CD4-positive, alpha-beta T cell treated with Interleukin-12 subunit alpha and Interleukin-12 subunit beta, for 1 hour (primary cell): ENCODE measurements around the gene GMEB2.
"Not testable (repeated sequence)": the region's sequence is repeated elsewhere in the genome, so short reads cannot be mapped to it uniquely, and the experiment has no call there.

ENCODE experiments used
- DNase-seq: peaks from one replicate; pipeline ENCODE4 v3.0.0-alpha.2; 2020

Gene GMEB2, protein sequence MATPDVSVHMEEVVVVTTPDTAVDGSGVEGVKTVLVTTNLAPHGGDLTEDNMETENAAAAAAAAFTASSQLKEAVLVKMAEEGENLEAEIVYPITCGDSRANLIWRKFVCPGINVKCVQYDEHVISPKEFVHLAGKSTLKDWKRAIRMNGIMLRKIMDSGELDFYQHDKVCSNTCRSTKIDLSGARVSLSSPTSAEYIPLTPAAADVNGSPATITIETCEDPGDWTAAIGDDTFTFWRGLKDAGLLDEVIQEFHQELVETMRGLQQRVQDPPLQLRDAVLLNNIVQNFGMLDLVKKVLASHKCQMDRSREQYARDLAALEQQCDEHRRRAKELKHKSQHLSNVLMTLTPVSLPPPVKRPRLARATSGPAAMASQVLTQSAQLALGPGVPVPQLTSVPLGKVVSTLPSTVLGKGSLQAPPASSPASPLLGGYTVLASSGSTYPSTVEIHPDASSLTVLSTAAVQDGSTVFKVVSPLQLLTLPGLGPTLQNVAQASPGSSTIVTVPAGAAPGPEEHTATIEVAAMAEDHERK

DNA sequence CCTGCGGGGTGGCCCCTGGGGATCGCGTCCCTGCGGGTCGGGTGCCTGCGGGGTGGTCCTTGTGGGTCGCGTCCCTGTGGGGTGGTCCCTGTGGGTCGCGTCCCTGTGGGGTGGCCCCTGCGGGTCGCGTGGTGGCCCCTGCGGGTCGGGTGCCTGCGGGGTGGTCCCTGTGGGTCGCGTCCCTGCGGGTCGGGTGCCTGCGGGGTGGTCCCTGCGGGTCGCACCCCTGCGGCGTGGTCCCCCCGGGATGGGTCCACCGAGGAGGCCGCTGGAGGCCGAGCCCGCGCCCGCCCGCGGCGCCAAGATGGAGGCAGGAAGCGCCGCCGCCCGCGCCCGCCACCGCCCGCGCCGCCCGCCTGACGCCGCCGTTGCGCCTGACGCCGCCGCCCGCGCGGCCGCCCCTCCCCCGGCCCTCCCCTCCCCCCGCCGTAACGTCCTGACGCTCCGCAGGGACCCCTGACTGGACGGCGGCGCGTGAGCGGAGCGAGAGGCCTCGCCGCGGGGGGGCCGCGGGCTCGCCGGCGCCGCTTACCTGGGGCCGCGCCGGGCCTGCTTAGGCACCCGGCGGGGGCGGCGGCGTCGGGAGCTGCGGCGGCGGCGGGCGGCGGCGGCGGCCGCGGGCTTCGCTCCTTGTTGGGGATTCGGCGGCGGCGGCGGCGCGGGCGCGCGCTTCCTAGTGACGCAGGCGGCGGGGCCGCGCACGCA lies at the start of gene GMEB2:
Gene GMEB2 (minus strand): TSS at position 678 of the 705 bp plus-strand sequence. CDS start 7,704 bp downstream, outside the sequence.
- peak; percentile 75 for DNase-seq

DNA sequence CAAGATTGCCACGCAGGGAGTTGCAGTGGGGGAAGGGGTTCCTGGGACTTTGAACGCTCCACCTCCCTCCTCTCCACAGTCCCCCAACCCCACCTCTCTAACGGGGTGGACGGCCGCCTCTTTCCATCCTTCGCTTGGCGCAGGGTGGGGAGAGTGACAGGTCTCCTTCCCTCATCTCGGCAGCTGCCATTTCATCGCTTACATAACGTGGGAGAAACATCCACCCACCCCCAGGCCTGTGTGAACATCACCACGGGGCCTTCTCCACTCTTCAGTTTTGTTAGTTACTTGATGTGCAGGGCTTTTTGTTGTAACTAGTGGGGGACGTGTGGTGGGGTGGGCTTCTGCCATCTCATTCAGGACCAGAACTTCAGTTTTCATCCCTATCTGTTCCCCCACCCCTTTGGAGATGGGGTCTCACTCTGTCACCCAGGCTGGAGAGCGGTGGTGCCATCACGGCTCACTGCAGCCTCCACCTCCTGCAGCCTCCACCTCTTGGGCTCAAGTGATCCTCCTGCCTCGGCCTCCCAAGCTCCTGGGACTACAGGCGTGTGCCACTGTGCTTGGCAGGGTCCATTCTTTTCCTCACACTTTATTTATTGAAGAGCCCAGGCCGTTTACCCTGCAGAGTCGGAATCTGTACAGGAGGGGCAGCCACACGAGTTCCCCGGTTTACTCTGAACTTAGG lies 48.9 kb upstream of the GMEB2 start:
- DNase-seq = no peak

DNA sequence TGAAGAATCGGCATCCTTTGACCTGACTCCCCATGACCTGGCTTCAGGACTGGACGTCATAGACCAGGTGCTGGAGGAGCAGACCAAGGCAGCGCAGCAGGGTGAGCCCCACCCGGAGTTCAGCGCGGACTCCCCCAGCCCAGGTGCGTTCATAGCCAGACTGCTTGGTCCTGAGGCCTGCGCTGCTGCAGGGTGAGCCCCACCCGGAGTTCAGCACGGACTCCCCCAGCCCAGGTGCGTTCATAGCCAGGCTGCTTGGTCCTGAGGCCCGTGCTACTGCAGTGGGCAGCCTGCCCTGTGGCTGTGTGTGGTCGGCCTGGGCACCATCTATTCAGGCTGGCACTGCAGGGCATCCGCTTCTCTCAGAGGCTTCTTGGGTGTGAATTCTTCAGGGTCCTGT lies 47.0 kb upstream of the GMEB2 start:
- DNase-seq = no peak

DNA sequence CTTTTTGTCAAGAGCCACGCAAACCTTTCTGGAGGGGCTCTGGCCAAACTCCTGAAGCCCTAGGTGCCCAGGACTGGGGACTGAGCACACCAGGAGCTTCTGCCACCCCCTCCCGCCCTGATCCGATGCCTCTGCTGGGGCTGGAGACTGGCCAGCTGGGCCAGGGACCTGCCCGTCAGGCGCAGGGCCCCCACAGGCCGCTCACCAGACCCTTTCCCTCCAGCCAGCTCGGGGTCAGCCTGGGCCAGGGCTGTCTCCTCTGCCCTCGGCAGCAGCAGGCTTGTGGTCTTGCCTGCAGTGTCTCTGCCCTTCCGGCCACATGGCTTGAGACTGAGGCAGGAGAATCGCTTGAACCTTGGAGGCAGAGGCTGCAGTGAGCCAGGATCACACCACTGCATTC lies 45.8 kb upstream of the GMEB2 start:
- no peak for DNase-seq

DNA sequence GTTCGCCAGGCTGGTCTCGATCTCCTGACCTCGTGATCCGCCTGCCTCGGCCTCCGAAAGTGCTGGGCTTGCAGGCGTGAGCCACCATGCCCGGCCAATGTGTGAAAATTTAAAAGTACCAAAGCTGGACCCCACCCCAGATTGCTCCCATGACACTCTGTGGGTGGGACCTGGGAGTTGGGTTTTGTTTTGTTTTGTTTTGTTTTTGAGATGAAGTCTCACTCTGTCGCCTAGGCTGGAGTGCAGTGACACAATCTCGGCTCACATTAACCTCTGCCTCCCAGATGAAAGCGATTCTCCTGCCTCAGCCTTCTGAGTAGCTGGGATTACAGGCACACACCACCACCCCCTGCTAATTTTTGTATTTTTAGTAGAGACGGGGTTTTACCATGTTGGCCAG lies 44.8 kb upstream of the GMEB2 start:
- not testable (repeated sequence) for DNase-seq

DNA sequence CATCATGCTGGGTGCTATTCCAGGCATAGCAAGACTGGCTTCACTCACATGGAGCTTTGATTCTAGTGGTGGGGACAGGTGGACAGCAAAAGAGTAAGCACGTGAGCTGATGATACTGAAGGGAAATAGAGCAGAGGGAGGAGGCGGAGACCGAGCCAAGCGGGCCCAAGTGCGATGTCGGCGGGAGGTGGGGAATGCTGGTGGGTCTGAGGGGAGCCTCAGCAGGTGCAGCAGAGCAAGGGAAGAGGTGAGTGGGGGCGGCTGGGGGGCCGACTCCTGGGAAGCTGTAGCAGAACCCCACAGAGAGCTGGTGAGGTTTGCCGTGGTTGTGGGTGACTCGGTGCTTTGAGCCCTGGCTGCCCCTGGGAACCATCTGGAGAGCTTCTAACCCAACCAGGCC lies 41.5 kb upstream of the GMEB2 start:
- DNase-seq = no peak

DNA sequence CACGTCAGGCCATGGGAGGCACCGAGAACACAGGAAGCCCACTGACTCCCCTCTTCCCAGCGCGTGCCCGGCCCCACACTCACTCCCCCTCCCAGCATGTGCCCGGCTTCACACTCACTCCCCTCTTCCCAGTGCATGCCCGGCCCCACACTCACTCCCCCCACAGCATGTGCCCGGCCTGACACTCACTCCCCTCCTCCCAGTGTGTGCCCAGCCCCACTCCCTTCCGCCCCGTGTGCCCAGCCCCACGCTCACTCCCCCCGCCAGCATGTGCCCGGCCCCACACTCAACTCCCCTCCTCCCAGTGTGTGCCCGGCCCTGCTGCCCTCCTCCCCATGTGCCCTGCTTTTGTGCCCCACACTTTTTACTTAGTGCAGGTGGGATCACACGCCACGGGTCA lies 41.0 kb upstream of the GMEB2 start:
- no peak for DNase-seq

DNA sequence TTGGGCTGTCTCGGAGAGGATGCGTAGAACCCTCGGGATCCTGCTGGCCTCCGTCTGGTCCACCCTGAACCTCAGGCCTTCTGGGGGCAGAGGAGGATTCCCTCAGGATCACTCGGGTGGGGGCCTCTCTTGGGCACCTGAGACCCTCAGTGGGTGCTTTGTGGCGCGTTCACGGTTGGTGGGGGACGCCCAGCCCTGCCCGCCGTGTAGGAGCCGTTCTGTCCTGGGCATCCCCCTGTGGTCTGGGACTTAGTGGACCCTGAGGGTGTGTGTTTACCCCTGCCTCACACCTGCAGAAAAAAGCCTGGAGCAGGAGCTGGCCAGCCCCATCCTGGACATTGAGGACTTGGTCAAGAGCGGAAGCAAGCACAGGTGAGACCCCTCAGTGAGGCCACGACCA lies 38.8 kb upstream of the GMEB2 start:
- DNase-seq = no peak

DNA sequence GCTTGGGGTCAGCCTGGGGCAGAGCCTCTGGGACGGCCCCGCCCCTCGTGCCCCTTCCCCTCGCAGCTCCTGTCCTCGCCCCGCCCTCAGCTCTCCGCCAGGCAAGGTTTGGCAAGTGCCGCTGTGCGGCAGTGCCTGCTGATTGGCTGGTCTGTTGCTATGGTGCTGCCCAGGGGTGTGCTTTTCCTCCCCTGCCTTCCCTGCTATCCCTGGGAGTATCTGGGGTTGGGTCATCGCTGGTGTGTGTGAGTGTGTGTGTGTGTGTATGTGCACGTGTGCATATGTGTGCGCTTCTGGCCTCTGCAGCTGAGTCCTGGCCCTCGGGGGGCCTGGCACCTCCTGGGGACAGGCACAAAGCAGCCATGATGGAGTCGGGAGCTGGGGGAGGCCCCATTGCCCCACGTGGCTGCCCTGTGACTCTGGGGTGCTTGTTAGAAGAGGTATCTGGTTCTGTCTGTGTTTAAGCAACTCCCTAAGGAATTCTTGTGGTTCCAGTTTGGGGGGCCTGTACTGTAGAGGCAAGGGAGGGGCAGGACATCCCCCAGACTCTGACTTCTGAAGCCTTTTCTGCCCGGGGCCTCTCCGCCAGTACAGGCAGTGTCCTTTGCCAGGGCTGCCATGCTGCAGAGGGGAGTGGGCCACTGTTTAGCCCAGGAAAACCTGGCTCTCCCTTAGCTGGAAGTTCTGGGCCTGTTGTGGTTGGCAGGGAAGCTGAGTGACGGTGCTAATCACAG lies 38.1 kb upstream of the GMEB2 start:
- DNase-seq = no peak

DNA sequence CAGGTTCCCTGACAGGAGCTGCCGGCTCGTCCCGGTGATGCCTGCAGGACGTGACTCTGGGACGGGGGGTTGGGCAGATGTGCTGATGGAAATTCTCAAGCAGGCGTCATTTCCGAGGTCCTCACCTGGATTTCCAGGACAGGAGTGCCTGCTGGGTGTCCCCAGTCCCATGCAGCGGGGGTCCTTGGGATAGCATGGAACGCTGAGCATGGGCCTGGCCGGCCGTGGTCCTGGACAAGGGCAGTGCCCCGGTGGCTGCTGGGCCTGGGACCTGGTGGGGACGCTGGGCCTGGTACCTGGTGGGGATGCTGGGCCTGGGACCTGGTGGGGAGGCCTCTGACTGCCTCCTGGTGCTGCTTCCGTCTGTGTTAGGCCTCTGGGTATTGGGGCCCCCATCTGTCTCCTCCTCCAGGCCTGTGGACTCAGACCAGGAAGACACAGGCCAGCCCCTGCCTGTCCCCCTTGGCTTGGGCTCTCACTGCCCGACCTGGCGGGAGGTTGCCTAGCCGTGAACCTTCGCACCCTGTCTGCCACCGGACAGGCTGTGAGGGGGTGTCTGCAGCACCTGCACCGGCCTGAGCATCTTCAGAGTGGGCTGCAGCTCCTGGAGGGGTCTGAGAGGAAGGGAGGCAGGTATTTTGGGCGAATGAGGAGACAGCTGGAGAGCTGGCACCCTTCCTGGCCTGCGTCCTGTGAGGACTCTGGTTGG lies 37.4 kb upstream of the GMEB2 start:
- no peak for DNase-seq

DNA sequence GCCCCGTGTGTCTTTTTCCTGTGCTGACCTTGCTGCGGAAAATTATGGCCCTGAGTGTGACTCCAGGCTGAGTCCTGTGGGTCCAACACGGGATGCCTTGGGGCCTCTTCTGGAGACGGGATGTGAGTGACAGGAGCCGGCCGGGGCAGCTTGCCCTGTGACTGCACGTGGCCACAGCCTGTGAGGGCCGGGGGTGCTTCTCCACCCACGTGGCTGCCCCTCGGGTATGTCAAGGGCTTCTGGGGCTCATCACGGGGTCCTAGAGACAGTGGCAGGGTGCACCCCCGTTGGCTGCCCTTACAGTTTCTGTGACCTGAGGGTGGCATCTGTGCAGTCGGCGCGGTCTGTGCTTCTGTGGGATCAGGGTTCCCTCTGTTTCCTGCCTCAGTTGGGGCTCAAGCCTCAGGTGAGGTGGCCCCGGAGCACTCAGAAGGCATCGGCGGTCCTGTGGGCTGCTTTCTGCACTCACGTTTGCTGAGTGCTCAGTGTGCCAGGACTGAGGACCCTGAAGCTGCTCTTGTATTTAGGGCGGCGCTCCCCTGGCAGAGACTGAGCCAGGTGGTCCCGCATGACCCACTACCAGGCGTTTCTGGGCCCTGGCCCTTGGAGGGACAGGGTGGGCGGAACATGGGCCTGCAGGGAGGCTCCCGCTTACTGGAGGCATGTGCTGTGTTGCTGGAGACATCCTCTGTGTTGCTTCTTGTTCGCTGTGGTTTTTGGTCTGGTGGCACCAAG lies 36.6 kb upstream of the GMEB2 start:
- no peak for DNase-seq

DNA sequence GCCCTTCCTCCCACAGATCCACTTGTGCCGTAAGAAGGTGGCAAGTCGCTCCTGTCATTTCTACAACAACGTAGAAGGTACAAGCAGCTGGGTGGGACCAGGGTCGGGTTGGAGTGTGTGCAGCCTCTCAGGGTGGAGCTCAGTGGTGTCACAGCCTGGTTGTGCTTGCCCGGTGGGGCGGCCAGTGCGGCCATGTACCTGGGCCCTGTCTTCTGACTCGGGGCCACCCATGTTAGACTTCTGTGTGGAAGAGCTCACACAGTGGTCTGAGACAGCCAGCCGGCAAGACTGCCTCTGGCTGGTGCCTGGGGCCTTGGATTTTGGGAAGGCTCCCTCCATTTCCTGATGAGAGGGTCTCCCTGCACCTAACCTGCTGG lies 35.9 kb upstream of the GMEB2 start:
- DNase-seq = no peak

DNA sequence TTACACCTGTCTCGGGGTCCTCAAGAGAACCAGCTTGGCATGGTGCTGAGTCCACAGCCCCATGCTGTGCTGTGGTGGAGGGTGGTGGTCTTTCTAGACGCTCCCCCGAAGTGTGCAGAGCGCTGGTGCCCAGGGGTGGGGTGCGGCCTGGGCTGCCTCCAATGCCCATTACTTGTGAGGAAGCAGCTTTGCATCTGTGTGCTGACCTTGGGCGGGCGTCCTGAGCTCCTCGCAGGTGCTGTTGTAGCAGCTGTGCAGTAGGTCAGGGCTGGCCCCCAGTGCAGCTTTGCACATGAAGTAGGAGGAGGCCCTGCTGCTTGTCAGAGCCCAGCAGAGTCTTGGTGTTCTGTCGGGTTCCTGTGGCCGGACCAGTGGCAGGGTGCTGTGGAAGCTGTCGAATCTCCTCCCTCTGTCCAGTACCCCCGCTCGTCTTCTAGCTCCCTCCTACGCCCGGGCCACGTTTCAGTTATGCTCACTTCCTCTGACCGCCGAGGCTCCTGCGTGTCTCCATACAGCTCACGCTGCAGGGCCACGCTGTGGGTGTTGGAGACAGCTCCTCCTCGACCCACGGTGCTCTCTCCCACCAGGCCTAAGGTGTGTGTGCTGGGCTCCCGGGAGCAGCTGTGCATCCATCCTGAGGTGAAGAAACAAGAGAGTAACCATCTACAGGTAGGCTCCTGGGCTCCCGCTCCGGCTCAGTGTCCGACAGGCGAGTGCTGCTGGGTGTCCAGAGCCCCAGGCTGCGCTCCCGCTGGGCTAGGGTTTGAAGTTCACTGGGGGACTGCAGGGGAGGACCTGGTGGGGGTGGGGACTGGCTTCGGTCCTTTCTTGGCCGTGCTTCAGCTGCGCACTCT lies 35.3 kb upstream of the GMEB2 start:
- no peak for DNase-seq

DNA sequence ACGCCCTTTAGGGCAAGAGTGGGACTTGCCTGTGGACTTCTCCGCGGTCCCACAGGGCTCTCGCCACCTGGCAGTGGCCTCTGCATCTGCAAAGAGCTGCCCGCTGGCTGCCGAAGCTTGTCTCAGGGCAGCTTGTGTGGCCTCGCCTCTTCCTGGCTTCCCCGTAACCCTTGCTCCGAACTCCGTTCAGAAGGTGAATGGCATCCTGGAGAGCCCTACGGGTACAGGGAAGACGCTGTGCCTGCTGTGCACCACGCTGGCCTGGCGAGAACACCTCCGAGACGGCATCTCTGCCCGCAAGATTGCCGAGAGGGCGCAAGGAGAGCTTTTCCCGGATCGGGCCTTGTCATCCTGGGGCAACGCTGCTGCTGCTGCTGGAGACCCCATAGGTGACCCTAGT lies 34.2 kb upstream of the GMEB2 start:
- no peak for DNase-seq

DNA sequence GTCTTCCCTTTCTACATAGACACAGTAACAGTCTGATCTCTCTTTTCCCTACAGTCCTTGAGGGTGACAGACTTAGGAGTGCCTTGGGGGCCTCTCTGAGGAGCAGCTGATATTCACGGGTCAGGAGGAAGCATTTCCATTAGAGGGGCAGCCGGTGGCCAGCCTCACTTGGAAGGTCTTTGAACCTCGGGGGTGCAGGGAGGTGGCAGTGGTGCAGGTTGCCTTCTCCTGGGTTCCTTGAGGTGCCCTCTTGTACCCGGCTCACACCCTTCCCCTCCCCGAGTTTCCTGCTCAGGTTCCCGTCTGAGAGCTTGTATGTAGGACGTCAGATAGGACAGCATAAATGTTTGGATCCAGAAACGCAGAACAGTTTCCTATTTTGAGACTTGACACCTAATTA lies 33.7 kb upstream of the GMEB2 start:
- no peak for DNase-seq

DNA sequence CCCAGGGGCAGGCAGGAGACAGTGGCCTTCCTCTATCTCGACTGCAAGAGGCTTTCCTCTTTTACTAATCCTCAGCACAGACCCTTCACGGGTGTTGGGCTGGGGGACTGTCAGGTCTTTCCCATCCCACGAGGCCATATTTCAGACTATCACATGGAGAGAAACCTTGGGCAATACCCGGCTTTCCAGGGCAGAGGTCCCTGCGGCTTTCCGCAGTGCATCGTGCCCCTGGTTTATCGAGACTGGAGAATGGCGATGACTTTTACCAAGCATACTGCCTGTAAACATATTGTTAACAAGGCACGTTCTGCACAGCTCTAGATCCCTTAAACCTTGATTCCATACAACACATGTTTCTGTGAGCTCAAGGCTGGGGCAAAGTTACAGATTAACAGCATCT lies 33.3 kb upstream of the GMEB2 start:
- not testable (repeated sequence) for DNase-seq

DNA sequence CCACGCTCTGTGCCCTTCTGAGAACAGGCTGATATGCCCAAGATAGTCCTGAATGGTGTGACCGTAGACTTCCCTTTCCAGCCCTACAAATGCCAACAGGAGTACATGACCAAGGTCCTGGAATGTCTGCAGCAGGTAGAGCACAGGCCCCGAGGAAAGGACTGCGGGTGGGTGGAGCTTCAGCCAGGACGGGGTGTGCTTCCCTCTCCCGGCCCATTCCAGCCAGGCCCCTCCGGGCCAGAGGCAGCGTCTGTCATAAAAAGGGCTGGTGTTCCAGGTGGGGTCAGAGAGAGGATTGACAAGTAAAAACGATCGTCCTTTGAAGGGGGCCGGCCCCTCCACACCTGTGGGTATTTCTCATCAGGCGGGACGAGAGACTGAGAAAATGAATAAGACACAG lies 32.5 kb upstream of the GMEB2 start:
- DNase-seq = no peak

DNA sequence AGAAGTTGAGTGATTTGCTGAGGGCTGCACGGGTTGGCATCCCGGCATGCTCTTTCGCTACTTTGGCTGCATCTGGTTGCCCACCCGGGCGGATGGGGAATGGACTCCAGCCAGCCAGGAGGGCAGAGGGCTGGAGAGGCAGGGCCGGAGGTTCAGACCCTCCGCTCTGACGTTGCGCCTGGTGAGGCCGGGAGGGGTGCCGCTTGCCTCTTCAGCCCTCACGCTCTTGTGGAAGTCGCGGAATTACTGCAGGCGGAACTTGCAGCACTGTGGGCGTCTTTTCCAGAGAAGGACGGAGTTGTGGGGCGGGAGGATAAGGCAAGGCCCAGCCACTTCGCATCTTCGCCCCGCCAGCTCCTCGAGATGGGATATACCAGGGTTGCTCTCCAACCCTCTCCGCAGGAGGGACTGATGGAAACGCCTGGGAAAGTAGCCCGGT lies 31.9 kb upstream of the GMEB2 start:
- no peak for DNase-seq

DNA sequence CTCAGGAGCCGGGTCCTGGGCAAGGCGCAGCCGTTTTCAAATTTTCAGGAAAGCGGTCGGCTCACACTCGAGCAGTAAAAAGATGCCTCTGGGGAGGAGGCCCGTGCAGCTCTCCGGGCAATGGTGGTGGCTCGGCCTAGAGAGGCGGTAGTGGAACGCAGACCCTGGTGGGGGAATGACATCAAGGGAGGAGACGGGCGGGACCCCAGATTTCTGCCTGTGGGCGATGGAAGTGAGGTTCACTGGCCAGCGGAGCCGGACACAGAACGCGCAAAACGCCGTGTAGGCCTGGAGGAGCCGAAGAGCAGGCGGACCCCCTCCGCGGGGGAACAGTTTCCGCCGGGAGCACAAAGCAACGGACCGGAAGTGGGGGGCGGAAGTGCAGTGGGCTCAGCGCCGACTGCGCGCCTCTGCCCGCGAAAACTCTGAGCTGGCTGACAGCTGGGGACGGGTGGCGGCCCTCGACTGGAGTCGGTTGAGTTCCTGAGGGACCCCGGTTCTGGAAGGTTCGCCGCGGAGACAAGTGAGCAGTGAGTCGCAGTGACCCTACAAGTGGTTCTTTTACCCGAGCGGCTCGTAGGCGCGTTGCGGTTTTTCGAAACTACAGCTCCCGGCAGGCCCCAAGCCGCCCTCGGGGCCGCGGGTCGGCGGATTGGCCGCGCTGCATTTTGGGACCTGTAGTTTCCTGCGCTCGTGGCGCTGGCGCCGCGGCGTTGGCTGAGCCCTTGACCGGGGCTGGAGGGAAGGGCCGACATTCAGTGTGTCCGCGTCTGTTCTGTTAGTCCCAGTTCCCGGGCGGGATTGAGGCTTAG lies 31.2 kb upstream of the GMEB2 start, which contains the start of gene RTEL1:
Gene RTEL1 (plus strand): TSS at position 376 of the 812 bp plus-strand sequence. CDS start 1,091 bp downstream, outside the sequence.
- peak; percentile 90 for DNase-seq
